ENCODE results near the gene BCL6B. TPM values are rescaled to one million over a fixed set of nuclear protein-coding genes. Genes with fewer than 3 reads are reported as not detected.

Gene BCL6B
- total RNA-seq, 5 donors from 2014 or later (not counting 1 experiment from before 2014, with no cell fraction given) = 0.53 TPM; not detected in 4

DNA sequence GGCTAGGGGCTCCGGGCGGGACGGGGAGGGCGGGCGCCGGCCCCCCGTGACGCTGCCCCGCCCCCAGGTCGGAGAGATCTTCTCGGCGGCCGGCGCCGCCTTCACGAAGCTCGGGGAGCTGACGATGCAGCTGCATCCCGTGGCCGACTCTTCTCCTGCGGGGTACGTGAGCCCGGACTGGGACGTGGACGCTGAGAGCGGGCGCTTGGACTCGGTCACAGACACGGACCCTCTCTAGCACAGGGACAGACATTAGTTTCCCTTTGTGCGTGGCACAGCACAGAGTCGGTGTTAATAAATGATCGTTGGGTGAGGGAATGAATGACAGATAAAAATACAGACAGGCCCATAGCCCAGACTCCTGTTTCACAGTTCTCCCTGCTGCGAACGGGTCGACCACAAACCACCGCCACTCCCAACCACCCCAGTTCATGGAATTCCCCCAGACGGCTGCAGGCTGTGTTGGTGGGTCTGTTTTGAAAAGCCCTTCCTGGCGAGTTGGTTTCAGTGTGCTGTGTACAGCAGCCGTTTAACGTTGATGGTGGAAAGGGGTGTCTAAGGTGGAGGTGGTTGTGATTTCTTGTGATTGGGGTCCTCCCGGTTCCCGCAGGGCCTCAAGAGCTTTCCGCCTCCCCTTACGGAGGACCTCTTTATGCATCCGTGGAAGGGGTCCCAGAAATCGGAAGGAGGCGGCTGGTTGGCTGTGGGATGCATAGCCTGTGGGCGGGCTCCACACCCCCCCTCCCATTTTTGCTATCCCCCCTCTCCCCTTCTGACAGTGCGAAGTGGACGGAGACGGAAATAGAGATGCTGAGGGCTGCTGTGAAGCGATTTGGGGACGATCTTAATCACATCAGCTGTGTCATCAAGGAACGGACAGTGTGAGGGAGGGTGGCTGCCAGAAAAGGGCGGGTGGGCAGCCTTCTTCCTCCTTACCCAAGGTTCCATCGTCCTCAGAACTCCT, 7.6 kb upstream of the BCL6B start:
- peak overlapping the region; percentile 98 for H3K27ac ChIP-seq (ENCODE audit: low read length)
- DNase-seq (peak in 33 of 35 experiments; percentile 39 to 94 (median 83)), ATAC-seq (replicated peaks in 1 of 4) (peak; percentile 11 to 62 (median 13))
- Mint-ChIP-seq H3K4me3 (peak overlapping the region; percentile 87 to 93 (median 91)), H3K4me1 (peaks cover 59 to 73% (median 73%) of the 10 kb centered on the region in 3 donors), H3K27me3 (no peaks in the 10 kb centered on the region), H3K9me3 (no peaks in the 10 kb centered on the region), H3K27ac (peak overlapping the region; percentile 96 to 97), H3K36me3 (peaks cover 3% of the 10 kb centered on the region)
- no peaks in the 10 kb centered on the region for H3K27me3 ChIP-seq (replicated peaks in 1 of 2; ENCODE audit: control insufficient read depth in 2 of 2, extremely low read depth in 1 of 2, insufficient read depth in 2 of 2, low read length in 1 of 2)
- ChIA-PET CTCF (interaction anchor here in 1 of 2 donors (1.0 to 2.1 kb wide), 3 partner anchors 11 to 104 kb away, joined by 3 to 7 read pairs (median 3); partner anchors contain the start of gene SLC16A13), POLR2A (interaction anchor here (0.5 to 1.5 kb wide), 3 partner anchors 21 to 298 kb away, joined by 3 to 10 read pairs (median 4); partner anchors contain the start of gene SLC16A13 (in 1 of the 2))
- peak overlapping the region; percentile 89 to 100 for H3K4me3 ChIP-seq (ENCODE audit: control insufficient read depth in 1 of 2, extremely low read depth in 1 of 2, low read length in 1 of 2)
- 0% methylated on average over 32 of the region's 56 CpGs for WGBS (ENCODE audit: insufficient coverage)
- no peaks in the 10 kb centered on the region for H3K9me3 ChIP-seq
- H3K4me1 ChIP-seq (ENCODE audit: control insufficient read depth in 1 of 2, extremely low read depth in 1 of 2, insufficient read depth in 2 of 2, low read length in 2 of 2) = peaks cover 27 to 68% of the 10 kb centered on the region in 2 experiments
- H3K36me3 ChIP-seq (ENCODE audit: control insufficient read depth in 2 of 2, extremely low read depth in 1 of 2, insufficient read depth in 1 of 2, low read length in 1 of 2) = peaks cover 0 to 12% of the 10 kb centered on the region in 2 donors

DNA sequence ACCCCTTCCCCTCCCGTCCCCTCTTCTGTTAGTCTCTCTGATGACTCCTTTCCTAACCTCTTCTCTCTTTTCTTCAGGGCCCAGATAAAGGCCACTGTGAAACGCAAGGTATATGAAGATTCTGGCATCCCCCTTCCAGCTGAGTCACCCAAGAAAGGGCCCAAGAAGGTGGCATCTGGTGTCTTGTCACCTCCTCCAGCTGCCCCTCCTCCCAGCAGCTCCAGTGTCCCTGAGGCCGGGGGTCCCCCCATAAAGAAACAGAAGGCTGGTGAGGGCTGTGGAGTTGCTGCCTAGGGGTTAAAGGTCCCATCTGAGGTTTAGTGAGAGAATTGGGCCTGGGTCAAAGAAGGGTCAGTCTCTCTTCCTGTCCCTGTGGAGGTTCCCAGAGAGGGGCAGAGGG, 6.4 kb upstream of the BCL6B start:
- ChIA-PET CTCF (interaction anchor here (0.7 to 2.1 kb wide), 3 partner anchors 12 to 105 kb away, joined by 3 to 7 read pairs (median 3); partner anchors contain the start of gene SLC16A13 (in 1 of the 2)), POLR2A (no interaction called here)
- ATAC-seq (replicated peaks in 1 of 4) = no peak
- H3K9me3 ChIP-seq = no peaks in the 10 kb centered on the region
- no peak overlapping the region for H3K4me3 ChIP-seq (ENCODE audit: control insufficient read depth in 1 of 2, extremely low read depth in 1 of 2, low read length in 1 of 2)
- H3K27ac ChIP-seq (ENCODE audit: low read length) = peak overlapping the region; percentile 98
- peak overlapping the region; percentile 96 to 97 for H3K27ac Mint-ChIP-seq
- peaks cover 0 to 12% of the 10 kb centered on the region in 2 donors for H3K36me3 ChIP-seq (ENCODE audit: control insufficient read depth in 2 of 2, extremely low read depth in 1 of 2, insufficient read depth in 1 of 2, low read length in 1 of 2)
- H3K27me3 Mint-ChIP-seq = no peaks in the 10 kb centered on the region
- no peak for DNase-seq
- H3K9me3 Mint-ChIP-seq = no peaks in the 10 kb centered on the region
- H3K27me3 ChIP-seq (replicated peaks in 1 of 2; ENCODE audit: control insufficient read depth in 2 of 2, extremely low read depth in 1 of 2, insufficient read depth in 2 of 2, low read length in 1 of 2) = no peaks in the 10 kb centered on the region
- peaks cover 3% of the 10 kb centered on the region for H3K36me3 Mint-ChIP-seq
- H3K4me1 Mint-ChIP-seq = peaks cover 55 to 71% (median 68%) of the 10 kb centered on the region in 3 donors
- H3K4me1 ChIP-seq (ENCODE audit: control insufficient read depth in 1 of 2, extremely low read depth in 1 of 2, insufficient read depth in 2 of 2, low read length in 2 of 2) = peaks cover 21 to 59% of the 10 kb centered on the region in 2 experiments
- 88% methylated on average over 2 of the region's 3 CpGs for WGBS (ENCODE audit: insufficient coverage)
- peak overlapping the region; percentile 87 to 93 (median 91) for H3K4me3 Mint-ChIP-seq

DNA sequence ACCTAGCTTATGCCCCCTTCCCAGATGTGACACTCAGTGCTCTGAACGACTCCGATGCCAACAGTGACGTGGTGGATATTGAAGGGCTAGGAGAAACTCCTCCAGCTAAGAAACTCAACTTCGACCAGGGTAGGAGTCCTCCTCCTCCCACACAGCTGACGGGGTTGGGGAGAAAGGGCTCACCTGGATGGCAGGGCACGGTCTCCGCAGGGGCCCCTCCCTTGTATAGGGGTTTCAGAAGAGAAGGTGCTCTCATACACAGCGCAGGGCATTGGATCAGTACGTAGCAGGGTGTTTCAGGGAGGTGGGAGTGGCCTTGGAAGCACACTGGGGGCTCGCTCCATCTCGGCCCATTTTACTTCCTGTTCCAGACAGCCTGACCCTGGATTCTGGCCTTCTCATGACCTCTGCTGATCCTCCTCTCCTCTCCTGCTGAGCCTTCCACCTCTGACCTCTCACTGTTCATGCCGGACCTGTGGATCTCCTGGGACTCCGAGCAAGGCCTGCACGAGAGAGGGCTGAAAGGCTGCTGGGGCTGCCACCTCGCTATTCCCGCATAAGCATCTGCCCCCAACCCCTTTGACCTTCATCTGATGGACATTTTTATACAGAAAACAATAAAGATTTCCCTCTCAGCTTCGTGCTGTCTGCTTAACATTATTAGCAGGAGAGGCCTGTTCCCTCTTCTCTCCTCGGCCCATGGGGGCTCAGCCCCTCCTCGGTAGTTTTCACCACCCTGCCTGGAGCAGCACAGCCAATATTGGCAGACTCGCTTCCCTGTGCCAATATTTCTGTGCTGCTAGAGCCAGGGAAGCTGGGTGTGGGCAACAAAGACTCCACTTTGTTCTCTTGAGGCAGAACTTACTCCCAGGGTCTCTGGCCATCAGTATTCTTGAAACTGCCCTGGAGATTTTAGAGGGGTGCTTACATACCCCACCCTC, 5.7 kb upstream of the BCL6B start:
- peaks cover 17 to 62% of the 10 kb centered on the region in 2 experiments for H3K4me1 ChIP-seq (ENCODE audit: control insufficient read depth in 1 of 2, extremely low read depth in 1 of 2, insufficient read depth in 2 of 2, low read length in 2 of 2)
- peaks cover 56 to 70% (median 67%) of the 10 kb centered on the region in 3 donors for H3K4me1 Mint-ChIP-seq
- ATAC-seq (replicated peaks in 1 of 4) = no peak

DNA sequence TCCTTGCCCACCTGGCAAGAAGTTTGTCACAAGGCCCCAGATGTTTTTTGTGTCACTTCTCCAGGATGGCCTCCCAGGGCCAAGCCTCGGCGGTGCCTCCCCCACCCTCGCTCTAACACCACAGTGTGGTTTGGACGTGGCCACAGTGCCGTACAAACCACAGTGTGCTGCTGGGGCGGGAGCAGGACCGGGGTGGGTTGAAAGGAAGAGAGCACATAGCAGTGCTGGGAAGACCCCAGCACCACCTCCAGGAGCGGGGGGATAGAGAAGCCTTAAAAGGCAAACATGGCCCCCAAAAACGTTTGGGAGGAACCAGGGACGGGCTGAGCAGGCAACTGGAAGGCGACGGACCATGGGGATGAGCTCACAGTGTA, 5.0 kb upstream of the BCL6B start:
- ChIA-PET CTCF (no interaction called here), POLR2A (no interaction called here)
- Histone ChIP-seq H3K4me3 (ENCODE audit: control insufficient read depth in 1 of 2, extremely low read depth in 1 of 2, low read length in 1 of 2) (no peak overlapping the region), H3K27me3 (replicated peaks in 1 of 2; ENCODE audit: control insufficient read depth in 2 of 2, extremely low read depth in 1 of 2, insufficient read depth in 2 of 2, low read length in 1 of 2) (peaks cover 0 to 13% of the 10 kb centered on the region in 2 experiments), H3K9me3 (no peaks in the 10 kb centered on the region), H3K36me3 (ENCODE audit: control insufficient read depth in 2 of 2, extremely low read depth in 1 of 2, insufficient read depth in 1 of 2, low read length in 1 of 2) (peaks cover 0 to 12% of the 10 kb centered on the region in 2 donors), H3K4me1 (ENCODE audit: control insufficient read depth in 1 of 2, extremely low read depth in 1 of 2, insufficient read depth in 2 of 2, low read length in 2 of 2) (peaks cover 21 to 69% of the 10 kb centered on the region in 2 experiments), H3K27ac (ENCODE audit: low read length) (no peak overlapping the region)
- Mint-ChIP-seq H3K27ac (peak overlapping the region; percentile 44 to 69), H3K27me3 (no peaks in the 10 kb centered on the region), H3K9me3 (no peaks in the 10 kb centered on the region), H3K4me3 (peak overlapping the region in 1 of 3 donors; percentile 54), H3K36me3 (peaks cover 3% of the 10 kb centered on the region), H3K4me1 (peaks cover 60 to 74% (median 70%) of the 10 kb centered on the region in 3 donors)
- ATAC-seq (replicated peaks in 1 of 4) = no peak
- DNase-seq = peak in 1 of 35 experiments; percentile 39
- WGBS (ENCODE audit: insufficient coverage) = 100% methylated on average over 1 of the region's 12 CpGs

More for the DNA sequence above, 5.7 kb upstream of the BCL6B start:
- H3K27ac ChIP-seq (ENCODE audit: low read length) = no peak overlapping the region
- no peaks in the 10 kb centered on the region for H3K9me3 Mint-ChIP-seq
- DNase-seq = no peak
- 98% methylated on average over 12 of the region's 20 CpGs for WGBS (ENCODE audit: insufficient coverage)
- H3K9me3 ChIP-seq = no peaks in the 10 kb centered on the region
- H3K4me3 Mint-ChIP-seq = peak overlapping the region in 2 of 3 donors; percentile 34 to 54
- POLR2A ChIA-PET = no interaction called here
- CTCF ChIA-PET = interaction anchor here (0.7 to 1.0 kb wide), 2 partner anchors 13 to 106 kb away, joined by 3 read pairs; no protein-coding TSS in a partner anchor
- H3K36me3 Mint-ChIP-seq = peaks cover 3% of the 10 kb centered on the region
- peaks cover 0 to 12% of the 10 kb centered on the region in 2 donors for H3K36me3 ChIP-seq (ENCODE audit: control insufficient read depth in 2 of 2, extremely low read depth in 1 of 2, insufficient read depth in 1 of 2, low read length in 1 of 2)
- peaks cover 0 to 6% of the 10 kb centered on the region in 2 experiments for H3K27me3 ChIP-seq (replicated peaks in 1 of 2; ENCODE audit: control insufficient read depth in 2 of 2, extremely low read depth in 1 of 2, insufficient read depth in 2 of 2, low read length in 1 of 2)
- no peak overlapping the region for H3K4me3 ChIP-seq (ENCODE audit: control insufficient read depth in 1 of 2, extremely low read depth in 1 of 2, low read length in 1 of 2)
- no peaks in the 10 kb centered on the region for H3K27me3 Mint-ChIP-seq
- H3K27ac Mint-ChIP-seq = peak overlapping the region; percentile 44 to 69

DNA sequence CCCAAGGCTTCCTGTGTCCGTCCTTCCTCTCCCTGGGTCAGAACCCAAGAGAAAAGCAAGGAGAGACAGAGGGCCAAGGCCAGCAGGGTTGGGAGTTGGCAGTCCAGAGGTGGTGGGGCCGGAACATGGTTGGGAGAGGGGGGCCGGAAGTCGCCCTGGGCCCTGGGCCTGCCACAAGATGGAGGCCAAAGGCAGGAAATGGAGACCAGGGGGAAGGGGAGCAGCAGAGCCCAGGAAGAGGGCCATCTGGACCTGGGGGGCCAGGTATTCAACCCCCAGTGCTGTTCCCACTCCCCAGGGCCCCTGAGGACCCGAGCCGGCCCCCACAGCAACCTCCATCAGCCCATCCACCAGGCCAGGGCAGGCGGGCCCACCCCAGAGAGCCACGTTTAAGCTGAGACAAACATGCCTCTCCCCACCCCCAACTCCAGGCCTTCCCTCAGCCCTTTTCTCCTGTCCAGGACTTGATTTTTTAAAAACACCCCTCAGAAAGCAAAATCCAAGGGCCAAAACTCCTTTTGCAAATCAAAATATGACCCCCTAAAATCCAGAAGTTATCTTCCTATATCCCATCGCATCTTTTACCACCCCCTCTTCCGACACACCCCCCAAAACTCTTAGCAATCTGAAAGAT, 4.4 kb upstream of the BCL6B start:
- Histone ChIP-seq H3K4me1 (ENCODE audit: control insufficient read depth in 1 of 2, extremely low read depth in 1 of 2, insufficient read depth in 2 of 2, low read length in 2 of 2) (peaks cover 20 to 69% of the 10 kb centered on the region in 2 experiments), H3K27ac (ENCODE audit: low read length) (no peak overlapping the region), H3K27me3 (replicated peaks in 1 of 2; ENCODE audit: control insufficient read depth in 2 of 2, extremely low read depth in 1 of 2, insufficient read depth in 2 of 2, low read length in 1 of 2) (peaks cover 0 to 18% of the 10 kb centered on the region in 2 experiments), H3K4me3 (ENCODE audit: control insufficient read depth in 1 of 2, extremely low read depth in 1 of 2, low read length in 1 of 2) (no peak overlapping the region), H3K36me3 (ENCODE audit: control insufficient read depth in 2 of 2, extremely low read depth in 1 of 2, insufficient read depth in 1 of 2, low read length in 1 of 2) (peaks cover 0 to 12% of the 10 kb centered on the region in 2 donors), H3K9me3 (no peaks in the 10 kb centered on the region)
- no peak overlapping the region for H3K4me3 Mint-ChIP-seq
- H3K27ac Mint-ChIP-seq = peak overlapping the region in 1 of 2 donors; percentile 43
- H3K36me3 Mint-ChIP-seq = peaks cover 3% of the 10 kb centered on the region
- H3K9me3 Mint-ChIP-seq = no peaks in the 10 kb centered on the region
- no peaks in the 10 kb centered on the region for H3K27me3 Mint-ChIP-seq
- no peak for DNase-seq
- CTCF ChIA-PET = no interaction called here
- H3K4me1 Mint-ChIP-seq = peaks cover 64 to 77% (median 70%) of the 10 kb centered on the region in 3 donors
- POLR2A ChIA-PET = no interaction called here
- WGBS (ENCODE audit: insufficient coverage) = 81% methylated on average over 8 of the region's 10 CpGs
- ATAC-seq (replicated peaks in 1 of 4) = no peak

Measured in T-cell (primary cell).